Measurements from ENCODE around the gene PTBP1.

- no peak for TF ChIP-seq CTCF (IDR thresholded peaks at IDR 0.05)
- no peak for TF ChIP-seq EZH2 (IDR thresholded peaks at IDR 0.05; ENCODE audit: borderline replicate concordance, insufficient read depth, low read depth, low read length, poor library complexity, severe bottlenecking)
Measured at GRCh38 chr19:800360-801029, 3.2 kb downstream of the PTBP1 start.

Data from B cell (primary cell).